ENCODE results near the gene PRAMEF12.

The PRAMEF12 gene

DNA sequence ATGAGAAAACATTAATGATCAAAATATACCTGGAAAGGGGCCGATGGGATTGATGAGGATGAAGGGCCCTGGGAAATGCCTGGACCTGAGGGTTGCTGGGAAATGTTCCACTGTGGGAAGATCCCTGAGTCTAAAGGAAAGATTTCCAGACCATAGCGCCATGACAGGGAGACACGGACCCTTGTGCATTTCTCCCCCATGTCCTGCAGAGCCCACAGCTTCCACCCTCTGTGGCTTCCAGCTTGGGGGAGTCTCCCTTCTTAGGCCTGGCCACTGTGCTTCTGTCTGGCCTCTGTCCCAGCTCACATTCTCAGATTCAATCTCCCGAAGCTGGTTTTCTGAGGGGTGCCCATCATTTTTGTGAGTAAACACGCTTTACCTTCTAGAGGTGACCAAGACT, 1.0 kb upstream of the PRAMEF12 start:
- TF ChIP-seq, protein P1, sequence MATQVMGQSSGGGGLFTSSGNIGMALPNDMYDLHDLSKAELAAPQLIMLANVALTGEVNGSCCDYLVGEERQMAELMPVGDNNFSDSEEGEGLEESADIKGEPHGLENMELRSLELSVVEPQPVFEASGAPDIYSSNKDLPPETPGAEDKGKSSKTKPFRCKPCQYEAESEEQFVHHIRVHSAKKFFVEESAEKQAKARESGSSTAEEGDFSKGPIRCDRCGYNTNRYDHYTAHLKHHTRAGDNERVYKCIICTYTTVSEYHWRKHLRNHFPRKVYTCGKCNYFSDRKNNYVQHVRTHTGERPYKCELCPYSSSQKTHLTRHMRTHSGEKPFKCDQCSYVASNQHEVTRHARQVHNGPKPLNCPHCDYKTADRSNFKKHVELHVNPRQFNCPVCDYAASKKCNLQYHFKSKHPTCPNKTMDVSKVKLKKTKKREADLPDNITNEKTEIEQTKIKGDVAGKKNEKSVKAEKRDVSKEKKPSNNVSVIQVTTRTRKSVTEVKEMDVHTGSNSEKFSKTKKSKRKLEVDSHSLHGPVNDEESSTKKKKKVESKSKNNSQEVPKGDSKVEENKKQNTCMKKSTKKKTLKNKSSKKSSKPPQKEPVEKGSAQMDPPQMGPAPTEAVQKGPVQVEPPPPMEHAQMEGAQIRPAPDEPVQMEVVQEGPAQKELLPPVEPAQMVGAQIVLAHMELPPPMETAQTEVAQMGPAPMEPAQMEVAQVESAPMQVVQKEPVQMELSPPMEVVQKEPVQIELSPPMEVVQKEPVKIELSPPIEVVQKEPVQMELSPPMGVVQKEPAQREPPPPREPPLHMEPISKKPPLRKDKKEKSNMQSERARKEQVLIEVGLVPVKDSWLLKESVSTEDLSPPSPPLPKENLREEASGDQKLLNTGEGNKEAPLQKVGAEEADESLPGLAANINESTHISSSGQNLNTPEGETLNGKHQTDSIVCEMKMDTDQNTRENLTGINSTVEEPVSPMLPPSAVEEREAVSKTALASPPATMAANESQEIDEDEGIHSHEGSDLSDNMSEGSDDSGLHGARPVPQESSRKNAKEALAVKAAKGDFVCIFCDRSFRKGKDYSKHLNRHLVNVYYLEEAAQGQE (IDR thresholded peaks at IDR 0.05; ENCODE audit: insufficient read depth in 1 of 2, low read depth in 2 of 2, low read length in 2 of 2) = no peak
- TF ChIP-seq TAF1 (IDR thresholded peaks at IDR 0.05; ENCODE audit: borderline replicate concordance, insufficient read depth, low read length) (no peak), SIN3A (IDR thresholded peaks at IDR 0.05; ENCODE audit: borderline replicate concordance, insufficient read depth, low read length) (no peak), POLR2AphosphoS5 (IDR thresholded peaks at IDR 0.05; ENCODE audit: low read depth, low read length) (no peak), FOXP2 (optimal IDR thresholded peaks at IDR 0.05; ENCODE audit: borderline replicate concordance, extremely low read depth, extremely low read length, insufficient read depth) (no peak)

DNA sequence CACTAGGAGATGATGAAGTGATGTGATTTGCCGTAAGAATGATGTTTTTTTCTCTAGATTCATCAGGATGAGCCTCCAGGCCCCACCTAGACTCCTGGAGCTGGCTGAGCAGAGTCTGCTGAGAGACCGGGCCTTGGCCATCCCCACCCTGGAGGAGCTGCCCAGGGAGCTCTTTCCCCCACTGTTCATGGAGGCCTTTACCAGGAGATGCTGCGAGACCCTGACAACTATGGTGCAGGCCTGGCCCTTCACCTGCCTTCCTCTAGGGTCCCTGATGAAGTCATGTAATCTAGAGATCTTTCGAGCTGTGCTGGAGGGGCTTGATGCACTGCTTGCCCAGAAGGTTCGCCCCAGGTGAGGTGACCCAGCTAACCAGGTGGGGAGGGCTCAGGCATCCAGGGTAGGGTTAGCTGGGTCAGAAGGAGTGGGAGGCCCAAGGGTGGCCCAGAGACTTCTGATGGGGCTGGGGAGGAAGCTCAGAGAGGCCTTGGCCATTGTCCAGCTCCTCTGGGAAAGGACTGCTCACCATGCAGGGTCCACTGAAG, 1.3 kb downstream of the PRAMEF12 start:
- no peak for TF ChIP-seq SIN3A (IDR thresholded peaks at IDR 0.05; ENCODE audit: borderline replicate concordance, insufficient read depth, low read length)
- TF ChIP-seq, protein P1 (IDR thresholded peaks at IDR 0.05; ENCODE audit: insufficient read depth in 1 of 2, low read depth in 2 of 2, low read length in 2 of 2) = no peak
- no peak for TF ChIP-seq FOXP2 (optimal IDR thresholded peaks at IDR 0.05; ENCODE audit: borderline replicate concordance, extremely low read depth, extremely low read length, insufficient read depth)
- TF ChIP-seq TAF1 (IDR thresholded peaks at IDR 0.05; ENCODE audit: borderline replicate concordance, insufficient read depth, low read length) = no peak
- no peak for TF ChIP-seq POLR2AphosphoS5 (IDR thresholded peaks at IDR 0.05; ENCODE audit: low read depth, low read length)

DNA sequence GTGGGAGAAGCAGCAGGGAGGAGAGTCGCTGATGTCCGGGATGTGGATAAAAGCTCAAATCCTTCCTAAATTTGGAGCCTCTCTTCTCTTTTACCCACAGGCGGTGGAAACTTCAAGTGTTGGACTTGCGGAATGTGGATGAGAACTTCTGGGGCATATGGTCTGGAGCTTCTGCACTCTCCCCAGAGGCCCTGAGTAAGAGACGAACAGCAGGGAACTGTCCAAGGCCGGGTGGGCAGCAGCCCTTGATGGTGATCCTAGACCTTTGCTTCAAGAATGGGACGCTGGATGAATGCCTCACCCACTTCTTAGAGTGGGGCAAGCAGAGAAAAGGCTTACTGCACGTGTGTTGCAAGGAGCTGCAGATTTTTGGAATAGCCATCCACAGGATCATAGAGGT, 1.9 kb downstream of the PRAMEF12 start:
- TF ChIP-seq POLR2AphosphoS5 (IDR thresholded peaks at IDR 0.05; ENCODE audit: low read depth, low read length) = no peak
- TF ChIP-seq, protein P1 (IDR thresholded peaks at IDR 0.05; ENCODE audit: insufficient read depth in 1 of 2, low read depth in 2 of 2, low read length in 2 of 2) = no peak

DNA sequence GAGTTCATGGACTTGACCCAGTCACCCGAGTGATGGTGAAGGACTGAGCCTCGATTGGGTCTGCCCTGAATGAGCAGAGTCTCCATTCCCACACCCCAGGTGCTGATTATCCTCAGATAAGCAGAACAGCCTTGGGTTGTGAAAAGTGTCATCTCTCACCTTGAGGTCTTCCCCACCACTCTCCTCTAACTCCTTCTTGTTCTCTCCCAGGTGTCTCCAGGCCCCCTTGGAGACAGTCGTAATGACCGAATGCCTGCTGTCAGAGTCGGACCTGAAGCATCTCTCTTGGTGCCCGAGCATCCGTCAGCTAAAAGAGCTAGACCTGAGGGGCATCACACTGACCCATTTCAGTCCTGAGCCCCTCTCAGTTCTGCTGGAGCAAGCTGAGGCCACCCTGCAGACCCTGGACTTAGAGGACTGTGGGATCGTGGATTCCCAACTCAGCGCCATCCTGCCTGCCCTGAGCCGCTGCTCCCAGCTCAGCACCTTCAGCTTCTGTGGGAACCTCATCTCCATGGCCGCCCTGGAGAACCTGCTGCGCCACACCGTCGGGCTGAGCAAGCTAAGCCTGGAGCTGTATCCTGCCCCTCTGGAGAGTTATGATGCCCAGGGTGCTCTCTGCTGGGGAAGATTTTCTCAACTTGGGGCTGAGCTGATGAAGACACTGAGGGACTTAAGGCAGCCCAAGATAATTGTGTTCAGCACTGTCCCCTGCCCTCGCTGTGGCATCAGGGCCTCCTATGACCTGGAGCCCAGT, 3.4 kb downstream of the PRAMEF12 start:
- no peak for TF ChIP-seq POLR2AphosphoS5 (IDR thresholded peaks at IDR 0.05; ENCODE audit: low read depth, low read length)
- TF ChIP-seq, protein P1 (IDR thresholded peaks at IDR 0.05; ENCODE audit: insufficient read depth in 1 of 2, low read depth in 2 of 2, low read length in 2 of 2) = no peak
- TF ChIP-seq TAF1 (IDR thresholded peaks at IDR 0.05; ENCODE audit: borderline replicate concordance, insufficient read depth, low read length) = no peak
- no peak for TF ChIP-seq FOXP2 (optimal IDR thresholded peaks at IDR 0.05; ENCODE audit: borderline replicate concordance, extremely low read depth, extremely low read length, insufficient read depth)
- TF ChIP-seq SIN3A (IDR thresholded peaks at IDR 0.05; ENCODE audit: borderline replicate concordance, insufficient read depth, low read length) = no peak
